SU-DHL-6 (cell line): ENCODE results near the gene PF4V1.

Experiments used
- EZH2phosphoT487 ChIP-seq: fragments of 200-600 bp; sonication (generic), shearing (Covaris generic); conservative IDR thresholded peaks from 2 replicates; pipeline ENCODE4 v1.6.1; 2018; ENCODE audit warnings: mild to moderate bottlenecking, antibody characterized with exemption, low read length, moderate library complexity, mixed read lengths
- TF ChIP-seq, protein P1 (sequence below): fragments of 200-600 bp; sonication (generic); IDR thresholded peaks from one replicate; pipeline ENCODE4 v1.5.1; 2017; ENCODE audit warnings: antibody characterized with exemption, mild to moderate bottlenecking, low read length, moderate library complexity; ENCODE audit not compliant: insufficient read depth, poor library complexity, severe bottlenecking

DNA sequence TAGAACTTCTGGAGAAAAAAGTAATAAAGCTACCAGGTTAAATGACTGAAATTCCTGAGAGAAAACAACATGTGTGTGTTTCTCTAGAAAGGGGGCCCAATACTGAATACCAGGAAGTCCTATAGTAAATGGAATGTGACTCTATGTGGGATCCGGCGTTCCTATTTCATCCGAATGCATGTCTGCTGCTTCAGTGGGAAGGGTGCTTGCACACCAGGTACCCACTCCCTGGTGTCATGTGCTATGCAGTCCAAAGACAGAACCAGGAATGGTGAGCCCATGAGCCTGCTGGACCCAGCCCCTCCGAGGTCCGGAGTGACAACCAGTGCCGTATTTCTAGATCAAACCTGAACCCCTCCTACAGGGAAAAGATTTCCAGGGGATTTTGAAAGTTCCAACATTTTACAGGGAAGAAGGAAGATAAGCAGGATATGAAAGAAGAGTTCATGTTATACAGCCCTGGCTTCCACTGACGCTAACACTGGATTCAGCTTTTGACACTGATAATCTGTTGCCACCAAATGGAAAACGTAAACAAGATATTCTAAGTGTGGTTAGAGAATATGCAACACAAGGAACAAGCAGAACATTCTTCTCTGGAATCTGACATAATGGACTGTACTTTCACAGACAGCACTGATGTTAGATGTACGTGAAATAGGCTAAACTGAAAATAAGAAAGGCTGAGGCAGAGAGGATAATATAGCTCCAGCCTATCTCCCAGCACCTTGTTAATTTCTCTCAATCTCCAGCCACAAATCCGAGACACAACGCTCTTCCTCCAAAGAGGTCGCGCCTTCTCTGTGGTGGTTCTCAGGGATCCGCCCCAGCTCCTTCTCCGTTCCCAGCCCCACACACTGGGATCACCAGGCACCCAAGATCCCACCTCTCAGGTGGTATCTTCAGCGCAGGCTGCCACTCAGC lies 15.4 kb downstream of the PF4V1 start:
- TF ChIP-seq, protein P1, sequence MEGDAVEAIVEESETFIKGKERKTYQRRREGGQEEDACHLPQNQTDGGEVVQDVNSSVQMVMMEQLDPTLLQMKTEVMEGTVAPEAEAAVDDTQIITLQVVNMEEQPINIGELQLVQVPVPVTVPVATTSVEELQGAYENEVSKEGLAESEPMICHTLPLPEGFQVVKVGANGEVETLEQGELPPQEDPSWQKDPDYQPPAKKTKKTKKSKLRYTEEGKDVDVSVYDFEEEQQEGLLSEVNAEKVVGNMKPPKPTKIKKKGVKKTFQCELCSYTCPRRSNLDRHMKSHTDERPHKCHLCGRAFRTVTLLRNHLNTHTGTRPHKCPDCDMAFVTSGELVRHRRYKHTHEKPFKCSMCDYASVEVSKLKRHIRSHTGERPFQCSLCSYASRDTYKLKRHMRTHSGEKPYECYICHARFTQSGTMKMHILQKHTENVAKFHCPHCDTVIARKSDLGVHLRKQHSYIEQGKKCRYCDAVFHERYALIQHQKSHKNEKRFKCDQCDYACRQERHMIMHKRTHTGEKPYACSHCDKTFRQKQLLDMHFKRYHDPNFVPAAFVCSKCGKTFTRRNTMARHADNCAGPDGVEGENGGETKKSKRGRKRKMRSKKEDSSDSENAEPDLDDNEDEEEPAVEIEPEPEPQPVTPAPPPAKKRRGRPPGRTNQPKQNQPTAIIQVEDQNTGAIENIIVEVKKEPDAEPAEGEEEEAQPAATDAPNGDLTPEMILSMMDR = no peak
- TF ChIP-seq EZH2phosphoT487 = no peak
